ENCODE measurements around the gene DIPK1A.

Gene DIPK1A

DNA sequence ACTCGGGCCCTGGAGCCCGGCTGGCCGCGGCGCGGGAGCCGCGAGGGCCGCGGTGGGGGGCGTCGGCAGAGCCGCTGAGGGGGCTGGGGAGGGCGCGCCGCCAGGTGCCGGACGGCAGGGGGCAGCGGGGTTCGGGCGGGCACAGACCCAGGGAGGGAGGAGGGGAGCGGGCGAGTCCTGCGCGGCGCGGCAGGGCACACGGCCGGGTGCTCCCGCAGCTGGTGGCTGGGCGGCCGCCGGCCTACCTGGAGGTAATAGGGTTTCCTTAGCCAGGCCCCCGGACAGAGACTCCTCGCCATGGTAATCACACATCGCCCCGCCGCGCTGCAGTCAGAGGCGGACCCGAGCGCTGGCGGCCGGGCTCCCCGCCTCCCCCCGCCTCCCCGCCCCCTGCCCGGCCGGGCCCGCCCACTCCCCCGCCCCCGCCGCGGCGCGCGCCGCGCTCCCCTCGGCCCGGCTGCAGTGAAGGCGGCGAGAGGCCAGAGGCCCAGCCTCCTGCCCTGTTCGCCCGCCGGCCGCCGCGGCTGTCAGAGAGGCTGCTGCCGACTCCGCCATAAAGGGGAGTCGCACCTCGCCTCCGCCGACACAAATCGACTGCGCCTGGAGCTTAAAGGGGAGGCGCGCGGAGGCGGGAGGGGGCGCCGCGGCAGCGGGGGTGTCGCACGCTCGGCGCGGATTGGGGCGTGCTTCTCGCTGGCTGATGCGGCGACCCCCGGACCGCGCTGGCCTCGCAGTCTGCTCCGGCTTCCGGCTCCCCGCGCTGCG lies at the start of gene DIPK1A:
Gene DIPK1A, minus strand, starts transcription at position 332 of the 765 bp plus-strand sequence. Its CDS starts 33 bp downstream, at position 299.
- DNase-seq = peak; percentile 11

DNA sequence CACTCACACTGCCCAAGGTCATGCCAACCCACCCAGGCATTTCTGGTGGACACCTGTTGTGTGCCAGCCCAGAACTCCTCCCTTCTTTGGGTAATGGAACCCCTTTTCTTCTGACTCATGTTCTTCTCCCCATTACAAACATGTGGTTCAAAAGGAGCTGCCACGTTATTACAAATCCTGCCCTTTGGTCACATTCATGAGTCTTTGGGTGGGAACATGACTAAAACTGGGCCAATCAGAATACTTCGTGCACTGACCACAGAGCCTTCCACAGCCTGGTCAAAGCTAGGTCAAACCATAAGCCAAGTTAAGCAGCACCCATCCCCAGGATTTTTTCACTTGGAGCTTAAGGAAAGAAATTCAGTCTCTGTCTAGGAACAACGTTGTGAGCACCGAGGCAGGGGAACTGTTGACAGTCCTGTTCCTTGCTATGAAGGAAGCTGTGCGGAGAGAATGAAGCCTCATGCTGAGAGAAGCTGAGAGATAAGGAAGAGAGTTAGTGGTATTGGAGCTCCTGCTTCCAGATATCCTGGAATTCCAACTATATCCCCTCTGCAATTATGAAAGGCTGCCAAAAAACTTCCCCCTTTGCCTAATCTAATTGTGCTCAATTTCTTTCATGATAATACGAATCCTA lies 46.8 kb upstream of the DIPK1A start:
- no peak for DNase-seq

- no peak for DNase-seq
Observed at GRCh38 chr1:93005252-93005598, 44.0 kb upstream of the DIPK1A start.

DNA sequence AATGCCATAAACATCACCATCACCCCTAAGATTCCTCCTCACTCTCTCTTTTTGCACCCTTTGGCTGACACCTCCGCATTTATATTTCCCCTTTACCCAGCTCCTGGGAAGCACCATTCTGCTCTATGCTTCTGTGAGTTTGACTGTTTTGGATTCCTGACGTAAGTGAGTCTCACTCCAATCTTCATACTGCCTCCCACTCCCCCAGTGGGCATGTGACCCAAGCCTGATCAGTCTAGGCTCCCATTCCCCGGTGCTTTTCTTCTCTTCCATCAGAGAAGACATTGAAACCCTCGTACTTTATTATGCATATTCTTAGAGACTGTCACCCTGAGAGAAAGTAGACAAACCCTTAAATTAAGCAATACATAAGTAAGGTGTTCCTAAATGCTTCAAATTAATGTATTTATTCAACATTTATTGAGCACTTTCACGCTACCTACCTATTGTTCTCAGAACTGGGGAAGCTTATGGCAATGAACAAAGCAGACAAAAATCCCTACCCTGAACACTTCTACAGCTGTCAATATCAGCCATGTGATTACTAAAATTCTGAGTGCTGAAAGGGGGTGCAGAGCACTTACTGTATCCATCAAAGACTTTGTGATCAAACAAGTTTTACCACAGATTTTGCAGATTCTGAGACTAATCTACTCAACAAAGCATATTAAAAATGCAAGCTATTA lies 43.4 kb upstream of the DIPK1A start:
- no peak for DNase-seq

GRCh38 chr1:93003981-93004380 lies 42.7 kb upstream of the DIPK1A start:
- DNase-seq = no peak

DNA sequence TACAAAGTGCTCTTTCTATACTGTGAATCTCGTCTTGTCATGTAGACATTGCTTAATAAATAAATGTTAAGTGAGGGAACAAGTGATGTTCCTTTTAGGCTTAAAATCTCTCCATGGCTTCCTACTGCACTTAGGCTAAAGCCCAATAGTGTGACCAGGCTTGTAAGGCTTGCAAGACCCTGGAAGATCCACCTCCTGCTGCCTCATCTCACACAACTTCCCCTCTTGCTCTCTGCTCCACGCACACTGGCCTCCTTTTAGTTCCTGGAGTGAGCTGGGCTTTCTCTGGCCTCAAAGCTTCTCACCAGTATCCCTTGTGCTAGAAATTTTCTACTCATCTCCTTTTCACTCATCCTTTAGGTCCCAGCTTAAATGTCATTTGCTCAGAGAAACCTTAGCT lies 41.5 kb upstream of the DIPK1A start:
- no peak for DNase-seq

GRCh38 chr1:93001893-93002292 lies 40.6 kb upstream of the DIPK1A start:
- DNase-seq = no peak

GRCh38 chr1:93000751-93001175 lies 39.5 kb upstream of the DIPK1A start:
- peak; percentile 12 for DNase-seq

DNA sequence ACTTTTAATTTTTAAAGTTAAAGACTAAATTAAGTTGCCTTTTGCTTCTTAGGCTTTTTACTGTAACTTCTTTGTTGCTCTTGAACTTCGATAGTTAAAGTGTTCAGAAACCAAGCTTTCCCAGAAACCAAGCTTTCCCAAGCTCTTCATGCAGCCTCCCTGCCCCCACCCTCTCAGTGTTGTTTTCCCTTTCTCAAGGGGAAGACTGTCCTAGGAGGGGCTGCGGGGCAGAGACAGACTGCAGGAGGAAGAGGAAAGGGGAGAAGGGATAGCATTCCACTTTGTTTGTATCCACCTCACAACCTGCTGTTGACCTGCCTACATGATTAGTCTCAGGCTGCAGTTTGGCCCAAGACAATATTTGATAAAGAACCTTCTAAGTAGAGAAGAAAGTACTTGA lies 39.0 kb upstream of the DIPK1A start:
- DNase-seq = no peak

- DNase-seq = no peak
Observed at GRCh38 chr1:92998821-92999220, 37.6 kb upstream of the DIPK1A start.

DNA sequence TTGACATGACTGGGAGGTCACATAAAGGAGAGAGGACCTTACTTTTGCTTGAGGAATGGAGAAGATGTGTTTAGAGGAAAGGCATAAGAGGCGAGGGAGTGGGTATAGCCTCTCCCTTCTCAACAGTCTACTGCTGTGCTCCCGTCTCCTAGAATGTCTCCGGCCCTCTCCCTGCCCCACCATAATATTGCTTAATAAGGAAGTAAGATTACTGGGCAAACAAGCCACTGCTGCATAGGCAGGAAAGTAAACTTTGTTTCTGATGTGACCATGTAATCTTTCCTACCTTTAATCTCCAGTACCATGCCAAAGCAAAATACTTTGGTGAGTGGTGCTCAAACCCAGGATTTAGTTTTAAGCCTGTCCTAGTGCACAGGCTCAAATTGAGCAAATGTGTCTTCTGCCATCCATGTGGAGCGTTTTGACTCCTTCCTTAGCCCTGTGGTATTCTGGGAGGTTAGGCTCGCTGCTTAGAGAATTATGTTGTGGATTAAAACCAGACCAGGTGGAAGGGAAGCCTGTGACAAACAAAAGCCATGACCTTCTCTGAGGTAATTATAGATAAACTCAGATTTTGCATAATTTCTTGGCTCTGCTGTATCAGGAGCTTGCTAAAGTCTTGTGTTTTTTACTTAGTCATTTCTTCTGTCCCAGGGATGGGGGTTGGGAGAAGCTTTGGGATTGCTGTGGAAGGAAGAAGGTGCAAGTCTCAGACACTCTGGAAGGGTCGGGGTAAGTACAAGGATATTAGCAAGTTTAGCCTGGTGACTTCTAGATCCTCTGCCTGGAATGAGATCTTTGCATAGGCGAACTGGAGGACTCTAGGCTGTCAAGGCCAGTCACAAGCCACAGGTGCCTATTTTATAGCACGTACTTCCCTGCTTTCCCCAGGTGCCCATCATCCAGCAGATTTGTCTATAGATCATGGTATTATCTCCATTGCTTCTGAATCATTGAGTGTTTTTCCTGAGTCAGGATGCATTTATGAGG lies 34.5 kb upstream of the DIPK1A start:
- DNase-seq = no peak

GRCh38 chr1:92994105-92994712 lies 32.9 kb upstream of the DIPK1A start:
- DNase-seq = peak; percentile 47

DNA sequence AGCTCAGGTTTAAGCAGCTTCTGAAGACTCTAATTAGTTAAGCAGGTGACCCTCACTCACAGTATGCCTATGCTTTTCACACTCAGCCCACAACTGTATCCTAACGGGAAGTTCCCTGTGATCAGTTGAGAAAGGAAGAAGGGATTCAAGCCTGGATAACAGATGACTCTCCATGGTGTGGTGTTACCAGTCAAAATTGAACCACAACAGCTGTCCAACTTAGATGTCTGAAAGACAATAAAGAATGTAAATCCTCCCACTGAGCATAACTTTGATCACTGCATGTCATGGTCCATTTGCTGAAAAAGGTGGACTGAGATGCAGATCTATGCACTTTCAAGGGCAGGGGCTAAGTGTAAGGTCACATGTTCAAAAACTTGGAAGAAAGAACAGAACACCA lies 32.3 kb upstream of the DIPK1A start:
- no peak for DNase-seq

DNA sequence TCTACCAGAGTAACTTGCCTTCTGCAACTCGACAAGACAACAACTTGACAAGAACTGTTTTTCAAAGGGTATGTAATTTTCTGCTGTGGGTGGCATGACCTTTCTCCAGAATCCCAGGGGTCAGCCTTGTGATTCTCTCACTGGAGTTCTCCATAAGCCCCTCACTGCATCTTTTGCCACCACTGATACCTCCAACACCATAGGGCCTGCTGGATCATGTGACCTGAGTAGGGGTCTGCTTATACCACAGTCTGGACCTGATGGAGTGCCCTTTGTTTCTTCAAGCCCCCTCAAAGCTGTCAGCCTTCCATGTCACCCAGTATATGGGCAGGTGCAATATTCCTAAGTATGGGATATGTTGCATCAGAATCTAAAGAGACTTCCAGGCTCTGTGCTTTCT lies 31.6 kb upstream of the DIPK1A start:
- DNase-seq = no peak

GRCh38 chr1:92992054-92992453 lies 30.8 kb upstream of the DIPK1A start:
- DNase-seq = no peak

DNA sequence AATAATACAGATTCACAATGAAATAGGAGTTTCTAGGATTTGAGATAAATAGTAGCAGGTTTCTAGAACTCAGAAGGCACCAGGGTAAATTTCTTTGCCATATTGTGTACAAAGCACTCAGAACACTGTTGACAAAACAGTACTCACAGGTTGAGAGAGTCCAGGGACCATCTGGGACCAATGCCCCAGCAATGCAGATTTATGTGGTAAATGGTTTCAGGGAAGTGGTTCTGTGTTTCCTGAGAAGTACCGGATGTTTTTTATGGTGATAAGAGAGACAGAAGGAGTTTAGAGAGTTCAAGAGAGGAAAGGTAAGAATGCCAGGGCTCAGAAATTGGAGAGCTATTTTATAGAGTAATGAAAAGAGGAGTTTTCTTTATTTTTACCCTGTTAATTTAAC lies 29.6 kb upstream of the DIPK1A start:
- DNase-seq = no peak

- no peak for DNase-seq
Observed at GRCh38 chr1:92989936-92990583, 28.8 kb upstream of the DIPK1A start.

DNA sequence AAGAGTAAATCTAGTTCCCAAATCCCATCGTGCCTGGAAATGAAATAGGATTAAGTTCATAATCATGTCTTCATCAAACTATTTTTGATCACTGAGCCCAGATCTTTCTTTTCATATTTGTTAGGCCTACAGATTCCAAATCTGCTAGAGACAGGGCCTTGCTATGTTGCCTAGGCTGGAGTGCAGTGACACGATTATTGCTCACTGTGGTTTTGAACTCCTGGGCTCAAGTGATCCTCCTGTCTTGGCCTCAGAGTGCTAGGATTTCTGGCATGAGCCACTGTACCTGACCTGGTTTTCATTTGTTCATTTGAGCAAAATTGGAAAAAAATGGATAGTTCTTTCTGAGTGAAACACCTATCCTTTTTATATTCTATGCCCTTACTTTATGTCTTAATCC lies 28.0 kb upstream of the DIPK1A start:
- no peak for DNase-seq

- no peak for DNase-seq
Observed at GRCh38 chr1:92987462-92987861, 26.2 kb upstream of the DIPK1A start.

DNA sequence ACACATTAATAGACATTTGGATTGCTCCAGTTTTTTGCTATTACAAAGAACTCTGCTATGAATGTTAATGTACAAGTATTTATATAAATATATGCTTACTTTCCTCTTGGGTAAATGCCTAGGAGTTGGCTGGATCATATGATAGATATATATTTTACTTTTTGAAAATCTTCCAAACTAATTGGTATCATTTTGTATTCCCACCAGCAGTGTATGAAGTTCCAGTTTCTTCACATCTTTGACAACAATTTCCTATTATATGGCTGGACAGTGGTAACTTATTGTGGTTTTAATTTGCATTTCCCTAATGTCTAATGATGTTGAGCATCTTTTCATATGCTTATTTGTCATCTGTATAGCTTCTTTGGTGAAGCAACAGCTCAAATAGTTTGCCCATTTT lies 23.8 kb upstream of the DIPK1A start:
- DNase-seq = no peak

- no peak for DNase-seq
Observed at GRCh38 chr1:92980732-92981647, 19.7 kb upstream of the DIPK1A start.
